PC-3 (cell line): ENCODE measurements around the gene MISP3. TPM values are rescaled to one million over a fixed set of nuclear protein-coding genes. Genes with fewer than 3 reads are reported as not detected.

Experiments used
- ATAC-seq: fragments of 200-7000 bp; cut with Tn5 transposase; 2 replicates; pipeline ENCODE4 v1.9.1; 2020; ENCODE audit warnings: mild to moderate bottlenecking, moderate library complexity
- BruUV-seq: library from RNA; stranded (reverse); fragments of 400-500 nt; replicated peaks from 2 replicates; lab custom pipeline; 2021; lab: Mats Ljungman, UMichigan
- CTCF ChIA-PET: fragments of 300-600 bp; sonication (Branson Sonifier 250); formaldehyde crosslinking; loops from one replicate; lab custom pipeline; 2022; ENCODE audit warnings: antibody characterized with exemption; lab: Charles Lee
- POLR2A ChIA-PET: fragments of 300-600 bp; sonication (Branson Sonifier 250); formaldehyde crosslinking; loops from one replicate; lab custom pipeline; 2022; ENCODE audit warnings: antibody characterized with exemption; ENCODE audit not compliant: unreplicated experiment; lab: Charles Lee
- DNase-seq: peaks from one replicate; pipeline ENCODE4 v3.0.0-alpha.2; 2015
- H2AFZ ChIP-seq: fragments of 300-600 bp; sonication (generic); 2 replicates; pipeline ENCODE4 v1.6.0; 2016; ENCODE audit warnings: antibody characterized with exemption, low read length
- H3F3A ChIP-seq: fragments of 300-600 bp; sonication (generic); one replicate; pipeline ENCODE4 v1.6.0; 2017; ENCODE audit warnings: antibody characterized with exemption, low read length, control low read depth, mild to moderate bottlenecking; ENCODE audit not compliant: unreplicated experiment
- H3K27ac ChIP-seq: fragments of 300-600 bp; sonication (generic); 2 replicates; pipeline ENCODE4 v1.5.1; 2016; ENCODE audit warnings: mild to moderate bottlenecking, low read length
- H3K27me3 ChIP-seq: fragments of 300-600 bp; sonication (generic); 2 replicates; pipeline ENCODE4 v1.6.1; 2016; ENCODE audit warnings: low read length, mixed read lengths
- H3K36me3 ChIP-seq: fragments of 300-600 bp; sonication (generic); 2 replicates; pipeline ENCODE4 v1.6.1; 2016; ENCODE audit warnings: low read depth, mixed run types, low read length, mixed read lengths
- H3K4me1 ChIP-seq: fragments of 300-600 bp; sonication (generic); 2 replicates; pipeline ENCODE4 v1.5.1; 2016; ENCODE audit warnings: low read length; ENCODE audit not compliant: insufficient read depth
- H3K4me2 ChIP-seq: fragments of 300-600 bp; sonication (generic); 2 replicates; pipeline ENCODE4 v1.6.0; 2016; ENCODE audit warnings: low read length
- H3K4me3 ChIP-seq: fragments of 300-600 bp; sonication (generic); 2 replicates; pipeline ENCODE4 v1.5.1; 2016; ENCODE audit warnings: mild to moderate bottlenecking, low read length, mixed read lengths
- H3K79me2 ChIP-seq: fragments of 300-600 bp; sonication (generic); 2 replicates; pipeline ENCODE4 v1.6.1; 2017; ENCODE audit warnings: low read length, mixed read lengths
- H3K9ac ChIP-seq: fragments of 300-600 bp; sonication (generic); 2 replicates; pipeline ENCODE4 v1.6.0; 2016; ENCODE audit warnings: mild to moderate bottlenecking, low read length
- H3K9me2 ChIP-seq: fragments of 300-600 bp; sonication (generic); replicated peaks from 2 replicates; pipeline ENCODE4 v1.6.1; 2016; ENCODE audit warnings: mixed run types, low read length, mixed read lengths
- H3K9me3 ChIP-seq: fragments of 300-600 bp; sonication (generic); 2 replicates; pipeline ENCODE4 v1.6.1; 2016; ENCODE audit warnings: low read length, mixed read lengths
- H4K20me1 ChIP-seq: fragments of 300-600 bp; sonication (generic); 2 replicates; pipeline ENCODE4 v1.6.1; 2016; ENCODE audit warnings: low read length, mixed read lengths
- EZH2 ChIP-seq: fragments of 300-600 bp; sonication (generic); IDR thresholded peaks from one replicate; pipeline ENCODE4 v1.6.1; 2017; ENCODE audit warnings: antibody characterized with exemption, mild to moderate bottlenecking, low read length; ENCODE audit not compliant: unreplicated experiment
- EZH2phosphoT487 ChIP-seq: fragments of 300-600 bp; sonication (generic); IDR thresholded peaks from 2 replicates; pipeline ENCODE4 v1.6.1; 2018; ENCODE audit warnings: mild to moderate bottlenecking, antibody characterized with exemption, low read length, borderline replicate concordance
- intact Hi-C: fragments of 100-400 bp; cut with micrococcal nuclease; formaldehyde crosslinking; loops from 2 replicates; pipeline ENCODE4 v1.9.0; 2023
- total RNA-seq: library from RNA; depleted of rRNA; stranded (reverse); fragments of >200 nt; gene quantifications from 2 replicates; pipeline ENCODE4 v1.2.3, GENCODE V29; 2014
- TF ChIP-seq, protein P1 (sequence below): fragments of 300-600 bp; sonication (generic); conservative IDR thresholded peaks from 2 replicates; pipeline ENCODE4 v1.5.1; 2017; ENCODE audit warnings: antibody characterized with exemption, low read depth, mild to moderate bottlenecking, low read length

MISP3 gene
- total RNA-seq, 1 experiment from 2014 or later, result 6.1 TPM

- Histone ChIP-seq H3K27me3 (no peaks in the 10 kb centered on the region), H3K27ac (no peak overlapping the region), H3F3A (no peaks in the 10 kb centered on the region), H3K4me1 (peaks cover 8% of the 10 kb centered on the region; the same call in 1 of the 2 replicates), H3K79me2 (no peaks in the 10 kb centered on the region), H3K9me2 (no peaks in the 10 kb centered on the region), H2AFZ (peak overlapping the region; percentile 92), H3K4me3 (peak overlapping the region; percentile 89), H3K9ac (peak overlapping the region; percentile 59), H3K36me3 (peaks cover 6% of the 10 kb centered on the region), H3K9me3 (peaks cover 7% of the 10 kb centered on the region; the same call in 1 of the 2 replicates), H4K20me1 (no peaks in the 10 kb centered on the region), H3K4me2 (peak overlapping the region; percentile 98)
- TF ChIP-seq EZH2, result no peak
- TF ChIP-seq, protein P1, sequence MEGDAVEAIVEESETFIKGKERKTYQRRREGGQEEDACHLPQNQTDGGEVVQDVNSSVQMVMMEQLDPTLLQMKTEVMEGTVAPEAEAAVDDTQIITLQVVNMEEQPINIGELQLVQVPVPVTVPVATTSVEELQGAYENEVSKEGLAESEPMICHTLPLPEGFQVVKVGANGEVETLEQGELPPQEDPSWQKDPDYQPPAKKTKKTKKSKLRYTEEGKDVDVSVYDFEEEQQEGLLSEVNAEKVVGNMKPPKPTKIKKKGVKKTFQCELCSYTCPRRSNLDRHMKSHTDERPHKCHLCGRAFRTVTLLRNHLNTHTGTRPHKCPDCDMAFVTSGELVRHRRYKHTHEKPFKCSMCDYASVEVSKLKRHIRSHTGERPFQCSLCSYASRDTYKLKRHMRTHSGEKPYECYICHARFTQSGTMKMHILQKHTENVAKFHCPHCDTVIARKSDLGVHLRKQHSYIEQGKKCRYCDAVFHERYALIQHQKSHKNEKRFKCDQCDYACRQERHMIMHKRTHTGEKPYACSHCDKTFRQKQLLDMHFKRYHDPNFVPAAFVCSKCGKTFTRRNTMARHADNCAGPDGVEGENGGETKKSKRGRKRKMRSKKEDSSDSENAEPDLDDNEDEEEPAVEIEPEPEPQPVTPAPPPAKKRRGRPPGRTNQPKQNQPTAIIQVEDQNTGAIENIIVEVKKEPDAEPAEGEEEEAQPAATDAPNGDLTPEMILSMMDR, result peak; percentile 63
- no peak for TF ChIP-seq EZH2phosphoT487
- ChIA-PET CTCF (no interaction called here), POLR2A (no interaction called here)
- ATAC-seq (peak; percentile 78), DNase-seq (peak; percentile 64)
- intact Hi-C loops, result no loop called here
- TSS peak; percentile 87 for BruUV-seq
Measured at GRCh38 chr19:14091081-14091812, 18.7 kb downstream of the MISP3 start.

DNA sequence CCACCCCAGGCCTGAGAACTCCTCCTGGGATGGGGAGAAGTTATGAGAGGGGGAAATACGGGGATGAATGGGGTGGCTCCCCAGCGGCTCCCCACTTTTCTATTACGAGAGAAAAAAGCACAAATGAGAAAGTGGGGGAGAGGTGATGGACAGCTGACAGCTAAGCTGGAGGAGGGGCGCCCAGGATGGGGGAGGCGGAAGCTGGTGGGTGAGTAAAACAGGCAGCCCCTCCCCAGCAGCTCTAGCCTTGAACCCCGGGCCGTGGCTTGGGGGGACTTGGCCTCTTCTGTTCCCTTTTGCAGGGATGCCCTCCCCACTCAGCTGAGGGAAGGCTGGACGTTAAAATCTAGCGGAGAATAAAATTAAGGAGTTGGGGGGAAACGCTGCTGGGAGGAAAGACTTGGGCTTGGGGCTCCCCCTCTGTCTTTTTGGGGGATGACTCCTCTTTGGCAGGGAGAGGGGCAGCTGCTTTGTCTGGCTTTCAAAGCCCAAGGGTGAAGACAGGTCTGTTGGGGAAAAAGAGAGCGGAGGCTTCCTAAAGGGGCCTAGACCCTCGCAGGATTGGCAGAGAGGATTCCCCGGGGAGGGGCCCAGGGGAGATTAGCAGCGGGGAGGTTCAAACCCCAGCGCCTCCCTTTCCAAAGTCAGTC, 19.4 kb downstream of the MISP3 start:
- Histone ChIP-seq H3K9me2 (no peaks in the 10 kb centered on the region), H3K4me3 (peak overlapping the region; percentile 89), H3K27ac (no peak overlapping the region), H3F3A (no peaks in the 10 kb centered on the region), H3K4me1 (peaks cover 8% of the 10 kb centered on the region; the same call in 1 of the 2 replicates), H4K20me1 (no peaks in the 10 kb centered on the region), H3K4me2 (peak overlapping the region; percentile 98), H3K36me3 (peaks cover 6% of the 10 kb centered on the region), H3K79me2 (no peaks in the 10 kb centered on the region), H3K9me3 (peaks cover 7% of the 10 kb centered on the region; the same call in 1 of the 2 replicates), H3K9ac (peak overlapping the region; percentile 59; the same call in 1 of the 2 replicates), H3K27me3 (no peaks in the 10 kb centered on the region), H2AFZ (peak overlapping the region; percentile 92)
- BruUV-seq, result TSS peak; percentile 75
- ChIA-PET CTCF (no interaction called here), POLR2A (no interaction called here)
- TF ChIP-seq EZH2 (no peak), EZH2phosphoT487 (no peak)
- TF ChIP-seq, protein P1, result no peak
- ATAC-seq (no peak; the same call in 1 of the 2 replicates), DNase-seq (no peak)
- intact Hi-C loops, result no loop called here
